KOPT-K1 (cell line): ENCODE results near the gene BAHCC1.

Experiments used
- H3K27ac ChIP-seq: fragments of 200-600 bp; sonication (generic); 2 replicates; pipeline ENCODE4 v1.5.1; 2016; ENCODE audit warnings: antibody characterized with exemption, mild to moderate bottlenecking, low read depth, low read length; ENCODE audit not compliant: poor library complexity, severe bottlenecking
- H3K36me3 ChIP-seq: fragments of 200-600 bp; sonication (generic); 2 replicates; pipeline ENCODE4 v1.5.1; 2017; ENCODE audit warnings: antibody characterized with exemption, mild to moderate bottlenecking, low read length, moderate library complexity; ENCODE audit not compliant: insufficient read depth
- H3K9me3 ChIP-seq: fragments of 200-600 bp; sonication (generic); 2 replicates; pipeline ENCODE4 v1.5.1; 2017; ENCODE audit warnings: antibody characterized with exemption, low read length, mild to moderate bottlenecking; ENCODE audit not compliant: insufficient read depth, poor library complexity, severe bottlenecking

The BAHCC1 gene

GRCh38 chr17:81440511-81441244 is 45.4 kb downstream of the BAHCC1 start:
- Histone ChIP-seq H3K27ac (peak overlapping the region; percentile 91), H3K9me3 (no peaks in the 10 kb centered on the region), H3K36me3 (peaks cover 58% of the 10 kb centered on the region)

GRCh38 chr17:81442791-81443190 is 47.5 kb downstream of the BAHCC1 start:
- H3K36me3 ChIP-seq: peaks cover 79% of the 10 kb centered on the region
- no peaks in the 10 kb centered on the region for H3K9me3 ChIP-seq
- no peak overlapping the region for H3K27ac ChIP-seq

DNA sequence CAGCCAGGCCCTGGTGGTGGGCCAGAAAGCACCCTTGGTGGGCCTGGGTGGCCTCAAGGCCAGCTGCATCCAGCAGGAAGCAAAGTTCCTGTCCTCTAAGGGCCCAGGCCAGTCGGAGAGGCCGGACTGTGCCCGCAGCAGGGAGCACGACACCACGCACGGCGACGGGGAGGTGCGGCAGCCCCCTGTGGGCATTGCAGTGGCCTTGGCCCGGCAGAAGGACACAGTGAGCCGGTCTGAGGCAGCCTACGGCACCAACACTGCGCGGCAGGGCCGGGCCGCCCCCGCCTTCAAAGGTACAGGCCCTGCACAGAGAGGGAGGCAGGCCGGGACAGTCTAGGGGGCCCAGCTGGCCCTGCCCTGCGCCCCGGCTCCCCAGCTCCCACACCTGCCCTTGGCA is 48.0 kb downstream of the BAHCC1 start:
- Histone ChIP-seq H3K27ac (no peak overlapping the region), H3K36me3 (peaks cover 84% of the 10 kb centered on the region), H3K9me3 (no peaks in the 10 kb centered on the region)

DNA sequence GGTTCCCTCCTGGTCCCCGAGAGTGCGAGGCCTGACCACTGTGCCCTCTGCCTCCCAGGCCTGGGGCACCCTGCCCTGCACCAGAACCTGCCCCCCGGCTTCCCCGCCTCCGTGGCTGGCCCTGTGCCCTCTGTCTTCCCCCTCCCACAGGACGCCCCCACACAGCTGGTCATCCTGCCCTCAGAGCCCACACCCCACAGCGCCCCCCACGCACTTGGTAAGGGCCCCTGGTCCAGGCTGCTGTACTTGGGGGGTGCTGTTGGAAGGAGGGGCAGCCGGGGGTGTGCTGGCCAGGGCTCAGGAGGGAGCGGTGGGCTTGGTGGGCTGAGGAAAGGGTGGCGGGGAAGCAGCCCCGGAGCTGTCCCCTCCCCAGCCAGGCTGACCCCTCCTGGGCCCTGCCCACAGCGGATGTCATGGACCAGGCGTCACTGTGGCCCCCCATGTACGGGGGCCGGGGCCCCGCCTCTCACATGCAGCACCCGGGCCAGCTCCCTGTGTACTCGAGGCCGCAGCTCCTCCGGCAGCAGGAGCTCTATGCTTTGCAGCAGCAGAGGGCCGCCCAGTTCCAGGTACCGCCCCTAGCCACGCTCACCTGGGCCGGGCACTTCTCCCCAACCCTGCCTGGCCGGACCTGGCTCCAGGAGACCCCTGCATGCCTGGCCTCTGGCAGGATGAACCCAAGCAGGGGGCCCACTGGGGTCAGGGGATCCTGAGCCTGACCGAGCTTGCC is 49.5 kb downstream of the BAHCC1 start:
- Histone ChIP-seq H3K9me3 (no peaks in the 10 kb centered on the region), H3K36me3 (peaks cover 97% of the 10 kb centered on the region), H3K27ac (no peak overlapping the region)

- Histone ChIP-seq H3K9me3 (no peaks in the 10 kb centered on the region), H3K36me3 (peaks cover 98% of the 10 kb centered on the region), H3K27ac (no peak overlapping the region)
Measured at GRCh38 chr17:81445642-81446503, 50.6 kb downstream of the BAHCC1 start.

DNA sequence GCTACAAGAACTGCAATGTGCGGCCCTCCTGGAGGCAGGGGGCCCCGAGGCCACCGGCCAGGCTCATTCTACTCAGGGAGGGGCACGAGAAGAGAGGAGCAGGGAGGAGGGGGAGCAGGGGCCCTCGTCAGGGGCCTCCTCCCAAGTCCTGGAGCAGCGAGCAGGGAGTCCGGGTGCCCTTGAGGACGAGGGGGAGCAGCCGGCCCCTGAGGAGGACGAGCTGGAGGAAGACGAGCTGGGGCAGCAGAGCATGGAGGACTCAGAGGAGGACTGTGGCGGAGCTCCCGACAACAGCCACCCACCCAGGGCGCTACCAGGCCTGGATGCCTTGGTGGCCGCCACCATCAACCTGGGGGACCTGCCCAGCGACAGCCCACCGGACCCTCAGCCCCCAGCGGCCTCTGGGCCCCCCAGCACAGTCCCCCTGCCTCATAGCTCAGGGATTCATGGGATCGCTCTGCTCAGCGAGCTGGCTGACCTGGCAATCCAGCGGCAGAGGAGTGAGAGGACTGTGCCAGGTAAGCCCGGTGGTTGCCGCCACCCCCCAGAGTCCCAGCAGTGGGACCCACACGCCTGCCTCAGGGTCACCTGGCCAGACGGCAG is 52.2 kb downstream of the BAHCC1 start:
- H3K27ac ChIP-seq: no peak overlapping the region
- H3K9me3 ChIP-seq: no peaks in the 10 kb centered on the region
- H3K36me3 ChIP-seq: peaks cover 98% of the 10 kb centered on the region

DNA sequence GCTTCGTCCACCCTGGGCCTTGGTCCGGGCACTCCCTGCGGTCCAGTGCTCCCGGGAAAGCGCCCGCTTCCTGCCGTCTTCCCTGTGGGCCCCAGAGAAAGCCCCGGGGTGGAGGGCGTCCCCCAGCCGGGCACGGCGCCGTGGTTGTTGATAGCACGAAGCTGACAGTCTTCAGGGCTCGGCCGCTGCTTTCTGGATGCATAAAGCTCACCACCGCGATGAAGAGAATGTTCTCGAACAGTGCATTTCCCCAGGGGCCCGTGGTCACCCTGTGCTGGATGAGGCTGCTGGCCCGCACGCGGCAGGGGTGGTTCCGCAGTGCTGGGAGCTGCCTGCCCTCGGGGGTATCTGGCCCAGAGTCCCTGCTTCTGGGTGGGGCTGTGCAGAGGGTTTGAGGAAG is 53.2 kb downstream of the BAHCC1 start:
- no peaks in the 10 kb centered on the region for H3K9me3 ChIP-seq
- H3K27ac ChIP-seq: no peak overlapping the region
- H3K36me3 ChIP-seq: peaks cover 98% of the 10 kb centered on the region

DNA sequence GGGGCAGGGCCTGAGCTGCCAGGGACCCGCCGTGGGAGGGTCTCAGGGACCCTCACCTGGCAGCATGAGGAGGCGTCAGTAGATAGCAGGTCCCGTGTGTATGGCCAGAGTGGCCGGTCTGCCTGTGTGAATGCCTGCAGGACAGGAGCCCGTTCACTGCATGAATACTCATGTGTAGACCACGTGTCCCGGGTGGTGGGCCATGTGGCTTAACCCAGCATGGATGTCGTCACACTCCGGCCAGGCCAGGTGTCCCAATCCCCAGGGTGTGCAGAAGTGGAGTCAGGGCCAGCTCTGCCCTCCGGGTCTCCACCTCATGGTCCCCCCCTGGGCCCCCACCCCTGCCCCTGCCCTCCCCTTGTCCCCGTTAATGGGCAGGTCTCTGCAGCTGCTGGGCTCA is 53.7 kb downstream of the BAHCC1 start:
- Histone ChIP-seq H3K27ac (no peak overlapping the region), H3K9me3 (no peaks in the 10 kb centered on the region), H3K36me3 (peaks cover 95% of the 10 kb centered on the region)

GRCh38 chr17:81449351-81449750 is 54.1 kb downstream of the BAHCC1 start:
- Histone ChIP-seq H3K9me3 (no peaks in the 10 kb centered on the region), H3K27ac (peak overlapping the region; percentile 97), H3K36me3 (peaks cover 91% of the 10 kb centered on the region)

- peaks cover 88% of the 10 kb centered on the region for H3K36me3 ChIP-seq
Measured at GRCh38 chr17:81451823-81452222, 56.6 kb downstream of the BAHCC1 start.

DNA sequence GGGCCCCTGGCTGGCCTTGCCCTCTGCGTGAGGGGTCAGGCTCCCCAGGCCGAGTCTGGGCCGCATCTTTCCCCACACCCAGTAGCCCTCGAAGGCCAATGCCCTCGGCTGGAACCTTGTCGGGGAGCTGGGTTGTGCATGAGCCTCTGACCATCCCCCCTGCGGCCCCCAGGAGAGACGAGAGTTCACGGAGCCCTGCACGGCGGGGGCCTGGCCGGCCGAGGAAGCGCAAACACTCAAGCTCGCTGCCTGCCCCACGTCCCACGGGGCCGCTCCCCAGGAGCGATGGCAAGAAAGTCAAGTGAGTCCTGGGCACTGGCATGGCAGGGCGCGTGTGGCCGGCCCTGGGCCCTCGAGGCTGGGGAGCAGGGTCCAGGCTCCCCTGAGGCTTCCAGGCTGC is 57.3 kb downstream of the BAHCC1 start:
- Histone ChIP-seq H3K9me3 (no peaks in the 10 kb centered on the region), H3K27ac (peak overlapping the region; percentile 97), H3K36me3 (peaks cover 88% of the 10 kb centered on the region)

More at GRCh38 chr17:81451823-81452222, 56.6 kb downstream of the BAHCC1 start:
- no peaks in the 10 kb centered on the region for H3K9me3 ChIP-seq
- H3K27ac ChIP-seq: peak overlapping the region; percentile 97

- Histone ChIP-seq H3K36me3 (peaks cover 85% of the 10 kb centered on the region), H3K27ac (peak overlapping the region; percentile 97), H3K9me3 (no peaks in the 10 kb centered on the region)
Measured at GRCh38 chr17:81453076-81453475, 57.8 kb downstream of the BAHCC1 start.

GRCh38 chr17:81453712-81454111 is 58.5 kb downstream of the BAHCC1 start:
- no peaks in the 10 kb centered on the region for H3K9me3 ChIP-seq
- H3K27ac ChIP-seq: peak overlapping the region; percentile 97
- peaks cover 85% of the 10 kb centered on the region for H3K36me3 ChIP-seq

DNA sequence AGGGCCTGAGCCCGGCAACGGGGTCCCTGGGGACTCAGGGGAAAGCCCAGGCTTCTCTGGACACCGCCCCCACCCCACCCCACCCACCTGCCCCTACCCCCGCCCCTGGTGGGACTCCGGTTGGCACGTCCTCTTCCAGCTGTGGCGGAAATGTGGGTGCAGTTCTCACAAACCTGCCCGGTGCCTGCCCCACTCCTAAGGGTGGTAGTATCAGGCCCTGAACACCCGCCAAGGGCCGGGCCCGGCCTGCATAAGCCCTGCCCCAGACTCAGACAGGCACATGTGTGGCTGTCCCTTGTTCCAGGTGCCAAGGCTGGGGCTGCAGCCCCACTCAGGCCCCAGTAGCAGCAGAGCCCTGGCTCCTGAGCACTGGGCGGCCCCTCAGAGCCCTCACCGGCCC is 59.2 kb downstream of the BAHCC1 start:
- H3K9me3 ChIP-seq: no peaks in the 10 kb centered on the region
- H3K27ac ChIP-seq: peak overlapping the region; percentile 97
- H3K36me3 ChIP-seq: peaks cover 87% of the 10 kb centered on the region

DNA sequence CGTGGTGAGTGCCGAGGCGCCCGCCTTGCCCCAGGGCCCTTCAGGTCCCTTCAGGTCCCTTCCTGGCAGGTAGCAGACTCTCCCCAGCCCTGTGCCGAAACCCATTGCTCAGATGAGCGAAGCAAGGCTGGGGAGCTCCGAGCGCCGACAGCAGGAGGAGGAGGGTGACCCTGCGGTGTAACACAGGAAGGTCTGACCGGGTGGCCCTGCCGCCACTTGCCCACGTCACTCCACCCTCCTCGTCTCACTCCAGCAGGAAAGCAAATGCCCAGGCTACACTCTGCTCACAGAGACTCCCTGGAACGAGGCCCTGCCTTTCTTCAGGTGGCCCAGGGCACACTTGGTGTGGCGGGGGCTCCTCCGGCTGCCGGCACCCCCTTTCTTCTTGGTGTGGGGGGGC is 60.1 kb downstream of the BAHCC1 start:
- Histone ChIP-seq H3K9me3 (no peaks in the 10 kb centered on the region), H3K27ac (peak overlapping the region; percentile 97), H3K36me3 (peaks cover 87% of the 10 kb centered on the region)
